ENCODE data around the gene REN.

Gene REN

GRCh38 chr1:204116539-204116938 lies 49.6 kb downstream of the REN start:
- in situ Hi-C loops (cut with MboI; ENCODE audit: low pct_unique_long_range_greater_than_20kb, low sequenced_read_pairs, unreplicated experiment): no loop called here
- no peak for DNase-seq (ENCODE audit: low spot score)
- no peak for TF ChIP-seq CTCF (IDR thresholded peaks at IDR 0.05; ENCODE audit: extremely low read depth, insufficient read depth, missing control alignments)

- DNase-seq (ENCODE audit: low spot score): no peak
- in situ Hi-C loops (cut with MboI; ENCODE audit: low pct_unique_long_range_greater_than_20kb, low sequenced_read_pairs, unreplicated experiment): no loop called here
- TF ChIP-seq CTCF (IDR thresholded peaks at IDR 0.05; ENCODE audit: extremely low read depth, insufficient read depth, missing control alignments): no peak
Observed at GRCh38 chr1:204115116-204115515, 51.0 kb downstream of the REN start.

- in situ Hi-C loops (cut with MboI; ENCODE audit: low pct_unique_long_range_greater_than_20kb, low sequenced_read_pairs, unreplicated experiment): no loop called here
- no peak for DNase-seq (ENCODE audit: low spot score)
- no peak for TF ChIP-seq CTCF (IDR thresholded peaks at IDR 0.05; ENCODE audit: extremely low read depth, insufficient read depth, missing control alignments)
Observed at GRCh38 chr1:204114606-204115005, 51.5 kb downstream of the REN start.

GRCh38 chr1:204113896-204114295 lies 52.2 kb downstream of the REN start:
- in situ Hi-C loops (cut with MboI; ENCODE audit: low pct_unique_long_range_greater_than_20kb, low sequenced_read_pairs, unreplicated experiment): no loop called here
- no peak for DNase-seq (ENCODE audit: low spot score)
- no peak for TF ChIP-seq CTCF (IDR thresholded peaks at IDR 0.05; ENCODE audit: extremely low read depth, insufficient read depth, missing control alignments)

- in situ Hi-C loops (cut with MboI; ENCODE audit: low pct_unique_long_range_greater_than_20kb, low sequenced_read_pairs, unreplicated experiment): no loop called here
- TF ChIP-seq CTCF (IDR thresholded peaks at IDR 0.05; ENCODE audit: extremely low read depth, insufficient read depth, missing control alignments): no peak
- DNase-seq (ENCODE audit: low spot score): no peak
Observed at GRCh38 chr1:204112876-204113730, 53.0 kb downstream of the REN start.

- DNase-seq (ENCODE audit: low spot score): no peak
- in situ Hi-C loops (cut with MboI; ENCODE audit: low pct_unique_long_range_greater_than_20kb, low sequenced_read_pairs, unreplicated experiment): no loop called here
- TF ChIP-seq CTCF (IDR thresholded peaks at IDR 0.05; ENCODE audit: extremely low read depth, insufficient read depth, missing control alignments): no peak
Observed at GRCh38 chr1:204110894-204111633, 55.1 kb downstream of the REN start.
